Renal cortex interstitium (tissue), 11 donors: Measurements from ENCODE around the gene SHC3. TPM values are rescaled to one million over a fixed set of nuclear protein-coding genes. Genes with fewer than 3 reads are reported as not detected.

ENCODE experiments used
- DNase-seq, 11 donors: peaks; one replicate each; pipeline ENCODE4 v3.0.0-alpha.2; 2013; ENCODE audit warnings: low read depth in 9 of 11, low spot score in 4 of 11; ENCODE audit errors: extremely low read depth in 1 of 11
- polyA plus RNA-seq, 3 donors: library from polyadenylated mRNA; unstranded; fragments of 120-200 nt; gene quantifications; one replicate each; pipeline ENCODE4 v1.2.1, GENCODE V29; 2013; ENCODE audit not compliant: insufficient read length in 3 of 3

The SHC3 gene
- polyA plus RNA-seq, 3 donors = 2.4 to 3.4 (median 2.7) TPM

DNA sequence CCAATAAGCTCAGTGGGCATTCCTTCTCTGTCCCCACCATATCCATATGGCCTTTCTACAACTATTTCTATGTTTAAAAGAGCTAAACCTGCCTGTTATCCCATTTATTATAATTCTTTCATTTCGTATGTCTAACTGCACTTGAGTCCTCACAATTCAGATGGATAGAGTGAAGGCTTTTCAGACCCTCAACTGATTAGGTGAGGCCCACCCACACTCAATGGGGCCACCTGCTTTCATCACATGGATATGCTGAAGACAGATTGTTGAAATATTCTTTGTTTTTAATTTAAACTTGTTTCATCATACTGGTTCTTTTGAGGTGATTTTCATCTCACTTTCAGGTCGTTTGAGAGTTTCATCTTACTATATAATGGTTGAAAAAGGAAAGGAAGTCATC, 193.0 kb downstream of the SHC3 start:
- no peak for DNase-seq

GRCh38 chr9:88984543-88984883, 194.1 kb downstream of the SHC3 start:
- DNase-seq = no peak

DNA sequence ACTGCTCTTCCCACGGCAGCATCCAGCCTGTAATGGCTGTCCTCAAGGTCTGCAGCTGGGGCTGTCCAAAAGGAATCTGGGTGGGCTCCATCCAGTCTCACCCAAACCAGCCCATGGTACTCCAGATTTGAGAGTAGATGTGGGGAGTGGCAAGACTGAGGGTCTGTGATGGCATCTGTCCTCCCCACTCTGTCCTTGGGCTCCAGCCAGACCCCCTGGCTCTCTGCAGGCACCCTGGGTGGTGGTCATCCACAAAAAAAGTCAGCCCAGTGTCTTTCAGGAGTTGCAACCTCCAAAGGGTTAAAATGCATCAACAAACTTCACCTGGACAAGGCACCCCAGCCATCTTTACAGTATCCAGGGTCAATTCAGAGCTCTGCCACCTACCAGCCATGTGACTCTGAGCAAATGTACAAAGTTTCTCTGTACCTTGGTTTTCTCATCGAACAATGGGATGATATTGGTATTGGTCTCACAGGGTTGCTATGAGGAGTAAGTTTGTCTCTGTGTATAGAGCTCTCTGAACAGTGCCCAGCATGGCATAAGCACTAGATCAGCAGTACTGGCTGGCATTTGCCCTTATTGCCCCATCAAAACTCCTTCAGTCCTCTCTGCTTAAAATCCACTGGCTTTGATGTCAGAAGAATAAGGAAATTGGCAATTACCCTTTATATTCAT, 194.6 kb downstream of the SHC3 start:
- no peak for DNase-seq

GRCh38 chr9:88980740-88981203, 197.8 kb downstream of the SHC3 start:
- no peak for DNase-seq

DNA sequence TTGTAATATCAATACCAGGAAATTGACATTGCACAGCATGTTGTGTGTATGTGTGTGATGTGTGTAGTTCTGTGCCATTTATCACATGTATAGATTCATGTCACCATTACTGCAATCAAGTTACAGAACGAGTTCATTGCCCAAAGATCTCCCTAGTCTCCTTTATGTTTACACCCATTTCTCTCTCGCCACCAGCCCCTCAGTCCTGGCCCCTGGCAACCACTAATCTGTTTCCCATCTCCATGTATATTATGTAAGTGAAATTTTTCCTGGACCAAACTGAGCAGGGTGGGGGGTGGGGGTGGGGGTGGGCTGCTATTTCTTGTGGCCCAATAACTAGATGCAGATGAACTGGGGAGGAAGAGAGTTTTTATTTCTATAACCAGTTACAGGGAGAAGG, 198.8 kb downstream of the SHC3 start:
- no peak for DNase-seq

DNA sequence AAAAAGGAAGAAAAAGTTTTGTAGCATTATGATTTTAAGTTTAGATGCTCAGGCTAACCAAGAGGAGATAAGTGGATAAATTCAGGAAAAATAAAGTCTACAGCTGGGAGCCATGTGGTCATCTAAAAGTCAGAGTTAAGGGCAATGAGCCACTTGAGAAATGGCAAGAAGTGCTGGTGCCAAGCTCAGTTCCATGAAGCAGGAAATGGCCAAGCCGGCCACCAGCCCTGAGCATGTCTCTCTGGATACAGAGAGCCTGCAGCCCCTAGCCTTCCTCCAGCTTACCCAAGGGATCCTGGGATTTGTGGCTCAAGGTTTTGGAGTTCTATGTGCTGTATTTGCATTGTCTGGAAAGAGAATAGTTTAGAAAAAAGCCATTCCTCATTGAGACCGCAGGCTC, 199.6 kb downstream of the SHC3 start:
- no peak for DNase-seq

GRCh38 chr9:88978034-88978433, 200.6 kb downstream of the SHC3 start:
- no peak for DNase-seq

DNA sequence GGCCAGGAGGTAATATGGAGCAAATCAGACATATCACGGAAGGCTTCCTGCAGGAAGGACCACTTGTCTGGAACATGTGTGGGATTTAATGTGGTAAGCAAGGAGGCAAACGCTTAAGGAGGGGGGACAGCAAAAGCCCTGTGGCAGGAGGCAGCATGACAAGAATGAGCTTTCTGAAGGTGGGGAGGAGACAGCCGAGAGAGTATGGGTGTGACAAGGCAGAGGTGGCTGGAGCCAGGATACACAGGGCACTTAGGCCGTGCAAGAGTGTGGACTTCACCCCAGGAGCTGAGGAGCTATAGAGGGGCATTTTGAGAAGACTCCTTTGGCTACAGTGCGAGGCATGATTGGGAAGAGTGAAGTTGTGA, 201.7 kb downstream of the SHC3 start:
- no peak for DNase-seq

- DNase-seq = no peak
Measured at GRCh38 chr9:88975966-88976889, 202.4 kb downstream of the SHC3 start.

GRCh38 chr9:88974641-88975040, 204.0 kb downstream of the SHC3 start:
- DNase-seq = no peak

DNA sequence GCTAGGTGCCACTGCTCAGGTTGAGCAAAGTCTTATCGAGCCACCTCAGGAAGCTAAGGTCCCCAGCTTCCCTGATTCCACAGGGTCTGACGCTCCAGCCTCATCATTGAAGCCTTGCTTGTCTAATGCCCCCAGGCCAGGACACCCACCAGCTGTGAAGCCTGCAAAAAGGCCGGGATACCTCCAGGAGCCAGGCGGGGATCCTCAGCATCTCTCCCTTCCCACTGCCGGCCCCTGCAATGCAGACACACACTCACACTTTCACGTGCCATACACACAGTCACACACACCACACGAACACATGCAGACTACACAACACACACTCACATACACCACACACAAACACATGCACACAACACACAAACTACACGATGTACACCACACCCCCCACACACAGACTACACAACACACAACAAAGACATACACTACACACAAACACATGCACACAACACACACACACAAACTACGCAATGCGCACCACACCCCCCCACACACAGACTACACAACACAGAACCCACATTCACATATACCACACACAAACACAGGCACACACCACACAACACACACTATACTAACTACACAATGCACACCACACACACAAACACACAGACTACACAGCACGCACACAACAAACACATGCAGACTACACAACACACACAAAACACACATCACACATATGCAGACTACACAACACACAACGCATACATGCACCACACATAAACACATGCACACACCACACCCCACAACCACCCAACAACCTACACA, 205.2 kb downstream of the SHC3 start:
- no peak for DNase-seq

DNA sequence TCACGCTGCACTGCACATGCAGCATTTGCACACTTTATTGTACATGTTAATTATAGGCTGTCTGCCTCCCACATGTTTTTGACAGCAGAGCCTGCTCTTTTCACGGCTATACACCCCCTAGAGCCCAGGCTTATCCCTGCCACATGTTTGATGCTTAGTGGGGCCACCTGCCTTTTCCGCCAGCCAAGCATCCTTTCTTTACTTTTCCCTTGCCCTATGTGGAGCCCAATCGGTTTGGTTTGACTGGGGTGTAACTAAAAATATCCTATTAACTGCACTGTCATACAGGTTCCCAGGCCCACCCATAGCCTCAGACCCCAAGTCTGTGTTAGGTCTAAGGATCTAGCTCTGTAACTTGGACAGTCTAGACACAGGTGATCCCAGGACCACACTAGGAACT, 206.2 kb downstream of the SHC3 start:
- no peak for DNase-seq

- DNase-seq = no peak
Measured at GRCh38 chr9:88971131-88971960, 207.3 kb downstream of the SHC3 start.

DNA sequence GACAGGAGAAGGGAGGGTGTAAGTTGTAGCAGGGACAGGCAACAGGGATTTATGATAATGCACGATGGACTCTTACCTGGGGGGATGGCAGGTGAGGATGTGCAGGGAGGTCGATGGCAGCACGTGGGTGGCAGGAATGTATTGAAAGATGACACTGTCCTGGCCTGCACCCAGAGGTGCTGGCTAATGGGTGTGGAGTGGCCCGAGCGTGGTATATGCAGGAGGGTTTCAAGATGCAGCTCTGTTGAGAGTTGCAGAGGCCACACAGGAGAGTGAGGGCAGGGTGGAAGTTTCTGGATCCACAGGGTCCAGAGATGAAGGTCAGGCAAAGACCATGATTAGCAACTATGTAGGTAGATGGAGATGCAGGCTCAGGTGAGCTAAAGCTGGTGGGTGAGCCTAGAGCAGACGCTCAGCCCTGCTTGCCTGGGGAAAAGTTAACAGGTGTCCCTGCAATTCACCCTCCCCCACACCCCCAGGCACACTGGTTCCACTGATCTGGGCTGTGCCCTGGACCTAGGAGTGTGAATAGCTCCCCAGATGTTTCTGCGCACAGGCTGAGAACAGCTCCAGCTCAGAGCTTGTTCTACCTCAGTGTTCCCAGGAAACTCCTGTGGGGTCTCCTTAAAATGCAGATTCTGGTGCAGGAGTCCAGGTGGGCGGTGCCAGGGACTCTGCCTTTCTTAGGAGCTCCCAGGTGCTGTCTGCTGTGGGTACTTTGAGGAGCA, 208.8 kb downstream of the SHC3 start:
- no peak for DNase-seq

GRCh38 chr9:88968799-88969198, 209.8 kb downstream of the SHC3 start:
- no peak for DNase-seq

DNA sequence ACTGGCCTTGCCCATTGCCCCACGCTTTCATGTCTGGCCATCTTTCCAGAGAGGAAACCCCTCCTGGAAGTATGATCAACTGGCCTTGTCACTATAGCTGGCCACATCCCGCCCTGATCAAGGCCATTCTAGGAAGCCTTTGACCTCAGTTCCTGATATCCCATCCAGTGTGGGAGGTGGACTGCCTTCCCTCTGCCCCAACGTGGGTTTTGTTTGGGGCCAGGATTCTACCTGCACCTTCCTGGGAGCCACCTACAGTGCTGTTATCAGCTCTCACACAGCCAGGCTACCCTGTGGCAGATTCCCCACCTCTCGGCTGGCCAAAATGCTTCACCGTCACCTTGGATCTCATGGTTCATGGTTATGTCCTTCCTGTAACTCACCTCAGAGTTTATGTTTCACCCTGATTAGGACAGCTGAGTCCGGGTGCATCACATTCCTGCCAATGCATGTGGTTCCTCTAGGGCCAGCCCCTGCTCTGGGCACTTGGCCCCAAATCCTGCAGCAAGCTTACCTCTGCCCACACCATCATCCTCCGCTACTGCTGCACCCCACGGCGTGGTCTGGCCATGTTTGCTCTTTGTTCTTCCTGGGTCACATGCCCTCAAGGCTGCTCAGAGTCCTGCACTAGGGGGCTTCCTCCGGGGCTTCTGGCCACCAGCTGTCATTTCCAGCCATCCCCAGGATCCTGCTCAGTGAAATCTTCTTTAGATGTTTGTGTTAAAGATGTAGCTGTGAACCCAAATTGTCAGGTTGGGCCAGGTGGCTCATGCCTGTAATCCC, 211.5 kb downstream of the SHC3 start:
- no peak for DNase-seq

- no peak for DNase-seq
Measured at GRCh38 chr9:88965473-88965872, 213.1 kb downstream of the SHC3 start.

- no peak for DNase-seq
Measured at GRCh38 chr9:88960632-88961031, 218.0 kb downstream of the SHC3 start.
